HG03432 (cell line): ENCODE results near the gene KRTAP5-1.
A peak's percentile ranks its signal among the peaks of the same experiment; 100 is the strongest.
"Not testable (repeated sequence)": the region's sequence is repeated elsewhere in the genome, so short reads cannot be mapped to it uniquely, and the experiment has no call there.

Experiments
- ATAC-seq: cut with Tn5 transposase; IDR thresholded peaks from one replicate; pipeline ENCODE4 v1.9.1; 2021; ENCODE audit warnings: mild to moderate bottlenecking, moderate library complexity; ENCODE audit not compliant: unreplicated experiment

The KRTAP5-1 gene

DNA sequence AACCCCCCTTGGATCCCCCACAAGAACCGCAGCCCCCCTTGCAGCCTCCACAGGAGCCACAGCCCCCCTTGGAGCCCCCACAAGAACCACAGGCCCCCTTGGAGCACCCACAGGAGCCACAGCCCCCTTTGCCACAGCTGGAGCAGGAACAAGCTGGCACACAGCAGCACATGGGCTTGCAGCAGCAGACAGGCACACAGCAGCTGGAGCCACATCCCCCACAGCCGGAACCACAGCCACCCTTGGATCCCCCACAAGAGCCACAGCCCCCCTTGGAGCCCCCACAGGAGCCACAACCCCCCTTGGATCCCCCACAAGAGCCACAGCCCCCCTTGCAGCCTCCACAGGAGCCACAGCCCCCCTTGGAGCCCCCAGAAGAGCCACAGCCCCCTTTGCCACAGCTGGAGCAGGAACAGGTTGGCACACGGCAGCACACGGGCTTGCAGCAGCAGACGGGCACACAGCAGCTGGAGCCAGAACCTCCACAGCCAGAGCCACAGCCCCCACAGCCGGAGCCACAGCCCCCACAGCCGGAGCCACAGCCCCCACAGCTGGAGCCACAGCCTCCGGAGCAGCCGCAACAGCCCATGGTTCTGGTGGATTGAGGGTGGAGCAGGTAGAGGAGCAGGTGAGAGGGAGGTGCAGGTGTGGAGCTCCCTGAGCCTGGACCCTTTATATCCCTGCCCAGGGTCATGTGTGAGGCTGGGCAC is at the start of gene KRTAP5-1:
TSS of gene KRTAP5-1 (minus strand) at position 623 of the 710 bp plus-strand sequence. CDS start at position 589, 34 bp downstream.
- not testable (repeated sequence) for ATAC-seq

DNA sequence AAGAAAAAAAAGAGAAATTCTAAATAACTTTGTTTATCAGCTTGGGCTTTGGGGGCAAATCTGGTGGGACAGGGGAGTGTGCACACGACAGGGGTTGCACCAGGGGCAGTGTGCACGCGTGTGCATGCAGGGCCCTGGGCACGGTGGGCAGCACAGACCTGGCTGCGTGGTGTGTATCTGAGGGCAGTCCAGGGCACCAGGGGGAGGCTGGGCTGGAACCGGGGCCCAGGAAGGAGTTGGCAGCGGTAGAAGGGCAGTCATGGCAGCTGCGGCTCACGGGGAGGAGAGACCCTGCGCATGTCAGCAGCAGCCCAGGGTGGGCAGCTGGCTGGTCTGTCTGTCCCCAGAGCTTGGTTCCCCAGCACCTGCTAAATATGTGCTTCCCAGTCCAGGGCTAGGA is 48.8 kb upstream of the KRTAP5-1 start:
- ATAC-seq = no peak

DNA sequence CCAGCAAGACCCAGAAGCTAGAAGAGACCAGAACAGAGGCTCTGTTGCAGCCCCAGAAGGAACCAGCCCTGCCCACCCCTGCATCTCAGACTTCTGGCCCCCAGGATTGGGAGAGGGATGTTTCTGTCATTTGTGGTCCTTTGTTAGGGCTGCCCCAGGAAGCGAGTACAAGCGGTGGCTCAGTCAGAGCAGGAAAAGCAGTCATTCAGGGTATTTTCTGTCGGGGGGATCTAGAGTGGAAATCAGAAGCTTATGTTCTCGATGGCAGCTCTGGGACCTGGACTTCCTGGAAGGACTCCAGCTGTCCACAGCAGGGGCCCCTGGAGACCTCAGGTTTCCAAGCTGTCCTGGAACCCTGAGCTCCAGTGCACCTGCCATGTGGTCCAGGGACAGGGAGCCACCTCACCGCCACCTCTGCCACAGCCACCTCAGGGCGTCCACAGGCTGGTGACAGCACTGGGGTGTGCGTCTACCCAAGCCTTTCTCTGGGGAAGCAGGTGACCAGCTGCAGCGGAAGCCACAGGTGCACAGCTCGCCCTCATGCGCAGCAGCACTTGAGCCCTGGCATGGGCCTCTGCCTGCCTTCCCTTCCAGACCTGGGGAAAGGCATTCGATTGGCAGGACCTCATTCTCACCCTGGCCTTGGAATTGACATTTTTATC is 47.1 kb upstream of the KRTAP5-1 start:
- no peak for ATAC-seq

GRCh38 chr11:1631066-1631568 is 46.0 kb upstream of the KRTAP5-1 start:
- no peak for ATAC-seq

DNA sequence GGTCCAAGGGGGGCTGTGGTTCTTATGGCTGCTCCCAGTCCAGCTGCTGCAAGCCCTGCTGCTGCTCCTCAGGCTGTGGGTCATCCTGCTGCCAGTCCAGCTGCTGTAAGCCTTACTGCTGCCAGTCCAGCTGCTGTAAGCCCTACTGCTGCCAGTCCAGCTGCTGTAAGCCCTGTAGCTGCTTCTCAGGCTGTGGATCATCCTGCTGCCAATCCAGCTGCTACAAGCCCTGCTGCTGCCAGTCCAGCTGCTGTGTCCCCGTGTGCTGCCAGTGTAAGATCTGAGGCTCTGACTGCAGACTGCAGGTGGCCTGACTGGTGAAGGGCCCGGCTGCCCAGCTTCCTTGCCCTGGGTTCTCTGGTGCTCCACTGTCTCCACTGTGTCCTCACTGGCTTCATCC is 45.2 kb upstream of the KRTAP5-1 start:
- ATAC-seq = no peak

- no peak for ATAC-seq
These were observed 44.5 kb upstream of the KRTAP5-1 start, which contains the start of gene KRTAP5-5 for GRCh38 chr11:1629326-1630185. KRTAP5-5 (plus strand) TSS chr11:1629775; CDS start chr11:1629841, 66 bp downstream.

- ATAC-seq = no peak
These were observed 43.6 kb upstream of the KRTAP5-1 start for GRCh38 chr11:1628506-1629325.

- no peak for ATAC-seq
These were observed 40.5 kb upstream of the KRTAP5-1 start for GRCh38 chr11:1625541-1625940.

DNA sequence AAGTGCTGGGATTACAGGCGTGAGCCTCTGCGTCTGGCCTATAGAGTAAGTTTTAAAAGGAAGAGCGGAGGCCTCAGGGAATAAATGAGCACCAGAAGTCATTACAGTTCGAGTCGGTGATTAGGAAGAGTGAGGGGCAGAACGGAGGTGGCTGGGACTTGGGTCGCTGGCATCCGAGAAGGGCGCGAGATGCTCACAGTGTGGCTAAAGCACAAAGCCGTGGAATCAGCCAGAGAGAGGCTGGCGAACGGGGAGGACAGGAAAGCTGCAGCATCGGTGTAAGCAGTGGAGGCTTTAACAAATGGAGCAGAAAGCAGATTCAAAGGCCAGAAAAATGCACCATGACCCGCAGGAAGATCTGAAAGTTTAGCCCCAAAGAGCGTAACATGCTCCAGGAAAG is 39.5 kb upstream of the KRTAP5-1 start:
- ATAC-seq = no peak

DNA sequence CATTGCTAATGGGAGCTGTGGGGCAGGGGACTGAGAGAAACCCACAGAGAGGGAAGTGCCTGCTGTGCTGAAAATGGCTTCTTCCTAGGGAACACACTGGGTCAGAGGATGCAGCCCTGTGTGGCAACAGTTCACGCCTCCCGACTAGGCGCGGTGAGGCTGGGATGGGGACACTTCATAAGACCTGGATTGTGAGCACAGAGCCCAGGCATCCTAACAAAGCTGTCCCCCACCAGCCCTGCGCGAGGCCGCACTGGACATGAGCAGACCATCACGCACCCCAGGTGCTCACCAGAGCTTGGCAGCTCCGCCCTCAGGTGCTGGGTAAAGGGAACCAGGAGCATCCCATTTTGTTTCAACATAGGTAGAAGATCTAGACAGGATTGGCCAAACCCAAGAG is 38.6 kb upstream of the KRTAP5-1 start:
- ATAC-seq = no peak

DNA sequence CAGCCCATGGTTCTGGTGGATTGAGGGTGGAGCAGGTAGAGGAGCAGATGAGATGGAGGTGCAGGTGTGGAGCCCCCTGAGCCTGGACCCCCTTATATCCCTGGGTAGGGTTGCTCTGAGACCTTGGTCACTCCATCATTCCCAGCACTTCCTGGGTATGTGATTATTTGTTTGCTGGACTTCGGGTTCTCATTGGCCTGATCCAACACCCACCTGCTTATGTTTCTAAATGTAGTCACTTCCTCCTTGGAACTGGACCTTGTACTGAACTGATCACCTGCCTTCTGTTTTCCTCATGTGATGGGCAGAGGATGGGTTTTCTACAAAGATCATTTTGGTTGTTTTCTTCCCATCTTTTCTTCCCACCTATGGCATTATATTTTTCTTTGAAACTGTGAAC is 37.0 kb upstream of the KRTAP5-1 start, which contains the start of gene KRTAP5-4:
TSS of gene KRTAP5-4 (minus strand) at position 53 of the 400 bp plus-strand sequence. CDS start at position 8, 45 bp downstream.
- no peak for ATAC-seq

- ATAC-seq = no peak
These were observed 34.4 kb upstream of the KRTAP5-1 start for GRCh38 chr11:1619449-1619848.

DNA sequence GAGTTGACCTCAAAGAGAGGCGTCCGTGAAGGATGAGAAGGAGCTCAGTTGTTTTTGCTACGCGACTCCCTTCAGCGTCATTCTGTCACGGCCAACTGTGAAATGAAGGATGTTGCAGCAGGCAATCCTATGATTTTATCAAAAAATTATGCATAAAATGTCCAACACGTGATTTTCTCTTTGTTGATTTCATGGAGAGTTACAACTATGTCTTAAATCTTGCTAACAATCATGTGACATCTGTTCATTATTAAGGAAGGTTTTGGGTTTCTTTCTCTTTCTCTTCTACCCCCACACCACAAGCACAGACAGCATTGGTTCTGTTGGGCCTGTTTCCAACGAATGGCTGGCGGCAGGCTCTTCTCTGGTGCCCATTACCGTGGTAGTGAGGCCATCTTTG is 33.1 kb upstream of the KRTAP5-1 start:
- no peak for ATAC-seq

GRCh38 chr11:1608363-1608762 is 23.3 kb upstream of the KRTAP5-1 start, which contains the start of gene KRTAP5-3:
KRTAP5-3 (minus strand) TSS chr11:1608463; CDS start chr11:1608385, 78 bp downstream.
- no peak for ATAC-seq

- not testable (repeated sequence) for ATAC-seq
These were observed 22.8 kb upstream of the KRTAP5-1 start for GRCh38 chr11:1607901-1608300.

GRCh38 chr11:1607156-1607845 is 22.2 kb upstream of the KRTAP5-1 start:
- ATAC-seq = not testable (repeated sequence)

- ATAC-seq = peak; percentile 77
These were observed 20.8 kb upstream of the KRTAP5-1 start for GRCh38 chr11:1605923-1606322.

DNA sequence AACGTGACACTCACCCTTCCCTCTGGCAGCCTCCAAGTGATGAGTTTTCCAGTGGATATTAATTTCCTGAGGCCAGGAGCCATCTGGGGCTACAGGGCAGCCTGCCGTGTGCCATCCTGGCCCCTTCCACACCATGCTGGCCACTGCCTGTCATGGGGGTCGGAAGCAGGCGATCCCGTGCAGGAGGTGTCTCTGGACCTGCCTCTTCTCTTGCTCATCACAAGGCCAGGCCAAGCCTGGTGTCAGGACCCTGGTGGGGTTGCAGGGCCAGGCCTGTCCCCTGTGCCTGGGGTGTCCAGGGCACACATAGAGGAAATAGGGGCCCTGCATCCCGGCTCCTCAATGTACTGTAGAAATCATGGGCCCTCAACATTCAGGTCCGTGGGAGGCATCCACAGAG is 19.6 kb upstream of the KRTAP5-1 start:
- ATAC-seq = no peak

GRCh38 chr11:1604181-1604580 is 19.1 kb upstream of the KRTAP5-1 start:
- no peak for ATAC-seq
